SK-MEL-5 (cell line): Measurements from ENCODE around the gene HSBP1. TPM values are rescaled to one million over a fixed set of nuclear protein-coding genes. Genes with fewer than 3 reads are reported as not detected.

Source experiments
- DNase-seq: peaks from one replicate; pipeline ENCODE4 v3.0.0-alpha.2; 2016; ENCODE audit warnings: low read depth, low spot score
- in situ Hi-C: cut with HindIII; loops from 2 replicates; pipeline ENCODE4 v1.10.0; 2016; ENCODE audit warnings: low sequenced_read_pairs, high pct_unique_total_duplicates, low pct_unique_long_range_greater_than_20kb
- total RNA-seq: library from RNA; depleted of rRNA; stranded (reverse); fragments of >200 nt; shearing (Covaris generic); gene quantifications from 2 replicates; pipeline ENCODE4 v1.2.3, GENCODE V29; 2014

Gene HSBP1
- total RNA-seq, 1 experiment from 2014 or later, result 223 TPM

GRCh38 chr16:83797013-83797412 lies 10.8 kb upstream of the HSBP1 start:
- DNase-seq, result no peak
- in situ Hi-C loops, result no loop called here

- DNase-seq, result no peak
- in situ Hi-C loops, result no loop called here
Observed at GRCh38 chr16:83799336-83799735, 8.4 kb upstream of the HSBP1 start.

- in situ Hi-C loops, result no loop called here
- no peak for DNase-seq
Observed at GRCh38 chr16:83802135-83802534, 5.6 kb upstream of the HSBP1 start.

- no peak for DNase-seq
- in situ Hi-C loops, result no loop called here
Observed at GRCh38 chr16:83802554-83803205, 5.1 kb upstream of the HSBP1 start.

- no peak for DNase-seq
- in situ Hi-C loops, result no loop called here
Observed at GRCh38 chr16:83803811-83804210, 4.0 kb upstream of the HSBP1 start.

GRCh38 chr16:83804366-83804765 lies 3.4 kb upstream of the HSBP1 start:
- no peak for DNase-seq

GRCh38 chr16:83806036-83806435 lies 1.7 kb upstream of the HSBP1 start:
- no peak for DNase-seq
- in situ Hi-C loops, result no loop called here

More at GRCh38 chr16:83804366-83804765, 3.4 kb upstream of the HSBP1 start:
- in situ Hi-C loops, result no loop called here

- in situ Hi-C loops, result no loop called here
- no peak for DNase-seq
Observed at GRCh38 chr16:83806731-83807130, 1.0 kb upstream of the HSBP1 start.

- in situ Hi-C loops, result no loop called here
- no peak for DNase-seq
Observed at GRCh38 chr16:83807327-83807709, 460 bp upstream of the HSBP1 start.

- DNase-seq, result no peak
- in situ Hi-C loops, result no loop called here
Observed at GRCh38 chr16:83808573-83809014, 816 bp downstream of the HSBP1 start.

- in situ Hi-C loops, result no loop called here
- DNase-seq, result no peak
Observed at GRCh38 chr16:83809092-83809491, 1.3 kb downstream of the HSBP1 start.

- in situ Hi-C loops, result no loop called here
Observed at GRCh38 chr16:83810901-83811300, 3.1 kb downstream of the HSBP1 start.

GRCh38 chr16:83813823-83814658 lies 6.3 kb downstream of the HSBP1 start:
- no peak for DNase-seq
- in situ Hi-C loops, result no loop called here

More at GRCh38 chr16:83810901-83811300, 3.1 kb downstream of the HSBP1 start:
- no peak for DNase-seq

GRCh38 chr16:83814659-83814985 lies 6.8 kb downstream of the HSBP1 start:
- in situ Hi-C loops, result no loop called here
- DNase-seq, result no peak

GRCh38 chr16:83817022-83817421 lies 9.2 kb downstream of the HSBP1 start:
- in situ Hi-C loops, result no loop called here
- no peak for DNase-seq

GRCh38 chr16:83818276-83818675 lies 10.5 kb downstream of the HSBP1 start:
- in situ Hi-C loops, result no loop called here
- no peak for DNase-seq

- DNase-seq, result no peak
- in situ Hi-C loops, result no loop called here
Observed at GRCh38 chr16:83819361-83819760, 11.6 kb downstream of the HSBP1 start.

- peak; percentile 71 for DNase-seq
- in situ Hi-C loops, result no loop called here
Observed at GRCh38 chr16:83826146-83826913, 18.6 kb downstream of the HSBP1 start.
